ENCODE results near the gene KAT6B.

DNA sequence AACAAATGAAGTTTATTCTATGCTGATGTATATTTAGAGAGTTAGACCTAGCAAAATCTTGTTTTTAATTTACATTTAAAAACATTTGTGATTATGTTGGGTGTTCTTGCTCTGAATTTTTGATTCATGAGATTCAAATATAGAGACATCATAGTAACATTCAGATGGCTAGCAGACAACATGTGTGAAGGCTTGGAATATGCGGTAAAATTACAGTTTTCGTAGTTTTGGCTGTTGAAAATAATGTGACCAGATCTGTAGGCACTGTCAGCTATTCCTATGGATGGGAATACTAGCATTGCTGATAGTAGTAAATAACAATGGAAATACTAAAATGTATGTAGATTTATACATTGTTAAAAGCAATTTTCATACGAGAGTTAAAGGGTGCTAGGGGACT, 131.9 kb downstream of the KAT6B start:
- TF ChIP-seq EZH2 (IDR thresholded peaks at IDR 0.05): no peak
- TF ChIP-seq, protein P1, sequence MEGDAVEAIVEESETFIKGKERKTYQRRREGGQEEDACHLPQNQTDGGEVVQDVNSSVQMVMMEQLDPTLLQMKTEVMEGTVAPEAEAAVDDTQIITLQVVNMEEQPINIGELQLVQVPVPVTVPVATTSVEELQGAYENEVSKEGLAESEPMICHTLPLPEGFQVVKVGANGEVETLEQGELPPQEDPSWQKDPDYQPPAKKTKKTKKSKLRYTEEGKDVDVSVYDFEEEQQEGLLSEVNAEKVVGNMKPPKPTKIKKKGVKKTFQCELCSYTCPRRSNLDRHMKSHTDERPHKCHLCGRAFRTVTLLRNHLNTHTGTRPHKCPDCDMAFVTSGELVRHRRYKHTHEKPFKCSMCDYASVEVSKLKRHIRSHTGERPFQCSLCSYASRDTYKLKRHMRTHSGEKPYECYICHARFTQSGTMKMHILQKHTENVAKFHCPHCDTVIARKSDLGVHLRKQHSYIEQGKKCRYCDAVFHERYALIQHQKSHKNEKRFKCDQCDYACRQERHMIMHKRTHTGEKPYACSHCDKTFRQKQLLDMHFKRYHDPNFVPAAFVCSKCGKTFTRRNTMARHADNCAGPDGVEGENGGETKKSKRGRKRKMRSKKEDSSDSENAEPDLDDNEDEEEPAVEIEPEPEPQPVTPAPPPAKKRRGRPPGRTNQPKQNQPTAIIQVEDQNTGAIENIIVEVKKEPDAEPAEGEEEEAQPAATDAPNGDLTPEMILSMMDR (IDR thresholded peaks at IDR 0.05): no peak

All from neural progenitor cell (in vitro differentiated cells).